Activated gamma-delta T cell treated with Interleukin-2 at 50 U/mL for 16 hours (primary cell): Measurements from ENCODE around the gene CTXN2.

Experiments
- DNase-seq: peaks from one replicate; pipeline ENCODE4 v3.0.0-alpha.2; 2020

Gene CTXN2

GRCh38 chr15:48225771-48226170 is 34.3 kb downstream of the CTXN2 start:
- DNase-seq = no peak

DNA sequence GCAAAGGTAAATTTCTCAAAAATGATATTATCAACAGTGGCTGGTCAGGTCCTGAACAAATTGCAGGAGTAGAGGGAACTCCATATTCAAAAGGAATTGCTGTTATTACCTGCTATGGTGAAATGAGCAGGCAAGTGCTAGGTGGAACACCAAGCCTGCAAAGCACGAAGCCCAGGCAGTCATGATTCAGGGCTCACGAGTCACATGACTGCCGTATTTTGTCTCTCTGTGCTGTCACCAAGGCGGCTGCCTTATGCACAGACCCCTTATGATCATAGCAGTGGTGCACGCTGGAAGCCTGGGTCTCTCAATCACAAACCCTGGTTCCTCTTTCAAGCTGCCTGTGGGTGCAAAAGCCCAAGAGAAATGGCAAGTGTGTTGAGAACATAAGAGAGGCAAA is 39.0 kb downstream of the CTXN2 start:
- DNase-seq = no peak

DNA sequence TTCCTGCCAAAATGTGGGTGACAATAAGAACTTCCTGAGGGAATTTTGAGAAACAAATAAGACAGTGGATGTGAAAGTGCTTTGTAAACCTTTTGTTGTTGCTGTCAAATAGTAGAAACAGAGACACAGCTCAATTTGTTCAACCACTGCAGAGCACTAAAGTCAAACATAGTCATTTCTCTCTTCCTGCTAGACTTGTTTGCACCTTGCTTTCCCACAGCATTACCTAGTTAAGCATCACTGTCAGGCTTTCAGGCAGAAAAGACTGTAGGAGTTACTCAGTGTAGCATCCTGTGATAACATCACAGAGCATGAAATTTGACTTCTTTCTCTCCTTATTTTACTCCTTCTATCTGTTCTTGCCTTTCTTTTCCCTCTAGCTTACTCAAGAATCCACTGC is 41.8 kb downstream of the CTXN2 start:
- DNase-seq = no peak

GRCh38 chr15:48239334-48239733 is 47.9 kb downstream of the CTXN2 start:
- DNase-seq = no peak

DNA sequence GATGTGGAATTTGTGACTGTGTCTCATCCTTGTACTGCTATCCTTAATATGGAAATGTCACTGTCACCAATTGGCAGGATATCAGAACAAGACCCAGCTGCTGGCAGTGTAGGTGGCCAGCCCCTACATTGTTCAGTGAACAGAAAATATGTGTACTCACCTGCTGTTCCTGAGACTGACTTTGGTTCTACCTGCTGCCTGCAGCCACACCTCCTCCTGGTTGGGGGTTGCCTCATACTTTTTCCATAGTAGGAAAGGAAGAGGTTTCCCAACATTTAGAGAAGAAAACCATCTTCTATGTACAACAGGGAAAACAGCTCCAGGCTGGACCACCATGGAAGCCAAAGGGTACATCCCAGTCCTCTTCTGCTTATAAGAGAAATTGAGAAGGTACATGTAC is 50.5 kb downstream of the CTXN2 start:
- DNase-seq = no peak

DNA sequence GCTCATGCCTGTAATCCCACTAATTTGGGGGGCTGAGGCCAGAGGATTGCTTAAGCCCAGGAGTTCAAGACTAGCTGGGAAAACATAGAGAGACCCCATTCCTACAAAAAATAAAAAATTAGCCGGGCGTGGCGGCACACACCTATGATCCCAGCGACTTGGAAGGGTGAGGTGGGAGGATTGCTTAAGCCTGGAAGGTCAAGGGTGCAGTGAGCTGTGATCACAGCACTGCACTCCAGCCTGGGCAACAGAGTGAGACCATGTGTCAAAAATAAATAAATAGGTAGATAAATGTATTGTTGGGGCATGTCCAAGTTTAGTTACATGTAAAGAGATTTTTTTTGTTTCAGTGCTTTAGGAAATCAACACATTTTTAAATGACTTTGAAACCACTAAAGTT is 51.1 kb downstream of the CTXN2 start:
- no peak for DNase-seq

- DNase-seq = no peak
Measured at GRCh38 chr15:48244921-48245320, 53.5 kb downstream of the CTXN2 start.

DNA sequence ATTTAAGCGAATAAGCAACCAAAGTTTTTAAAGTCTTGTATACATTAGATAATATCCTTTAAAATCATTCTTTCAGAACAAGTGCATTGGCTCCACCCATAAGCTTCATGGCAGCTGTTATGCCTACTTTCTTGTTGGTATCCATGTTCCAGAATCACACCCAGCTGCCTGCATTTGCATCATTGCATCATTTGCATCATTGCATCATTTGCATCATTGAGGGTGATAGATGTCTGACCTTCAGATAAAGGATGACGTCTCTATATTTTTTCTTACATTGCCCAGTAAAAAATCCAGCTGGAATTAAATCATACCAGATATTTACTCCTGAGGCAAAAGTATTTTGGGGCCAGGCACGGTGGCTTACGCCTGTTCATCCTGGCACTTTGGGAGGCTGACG is 56.9 kb downstream of the CTXN2 start:
- DNase-seq = no peak

GRCh38 chr15:48250640-48251076 is 59.2 kb downstream of the CTXN2 start:
- DNase-seq = no peak

GRCh38 chr15:48253172-48253571 is 61.7 kb downstream of the CTXN2 start:
- no peak for DNase-seq
